Endothelial cell of umbilical vein (primary cell): ENCODE results near the gene SYTL3.

ENCODE experiments used
- CTCF ChIP-seq, 2 donors: IDR thresholded peaks; 1 replicate in 1 of 2; 2 replicates in 1 of 2; pipeline ENCODE4 v1.5.1; 2011; ENCODE audit warnings: low read length in 2 of 2, mild to moderate bottlenecking in 2 of 2, moderate library complexity in 2 of 2, control low read depth in 1 of 2, inconsistent platforms in 1 of 2, low read depth in 1 of 2; ENCODE audit not compliant: insufficient read depth in 1 of 2; ENCODE audit errors: extremely low read depth in 1 of 2
- JUN ChIP-seq: IDR thresholded peaks from 2 replicates; pipeline ENCODE4 v1.6.1; 2011; ENCODE audit warnings: borderline replicate concordance, low read depth; ENCODE audit not compliant: insufficient read length, insufficient read depth
- MYC ChIP-seq: IDR thresholded peaks from one replicate; pipeline ENCODE4 v1.6.1; 2011; ENCODE audit warnings: mild to moderate bottlenecking, low read depth, low read length
- POLR2A ChIP-seq: IDR thresholded peaks from 2 replicates; pipeline ENCODE4 v1.6.1; 2012; ENCODE audit warnings: low read depth, mild to moderate bottlenecking, control low read depth, low read length
- POLR2AphosphoS5 ChIP-seq: IDR thresholded peaks from 2 replicates; pipeline ENCODE4 v1.6.1; 2012; ENCODE audit warnings: low read depth, mild to moderate bottlenecking, control low read depth, low read length, moderate library complexity; ENCODE audit not compliant: insufficient read depth

GRCh38 chr6:158620963-158621693 is 28.7 kb upstream of the SYTL3 start:
- TF ChIP-seq MYC, result no peak
- TF ChIP-seq CTCF (IDR thresholded peaks at IDR 0.05; ENCODE audit: extremely low read depth in 1 of 2, insufficient read depth in 1 of 2, low read depth in 1 of 2, low read length in 2 of 2), result no peak
- TF ChIP-seq POLR2A, result no peak
- no peak for TF ChIP-seq POLR2AphosphoS5
- TF ChIP-seq JUN, result no peak
